Measurements from ENCODE around the gene SERTAD3. TPM values are rescaled to one million over a fixed set of nuclear protein-coding genes. Genes with fewer than 3 reads are reported as not detected.

Gene SERTAD3
- total RNA-seq, 1 donor from 2014 or later: 31.4 TPM

GRCh38 chr19:40445780-40446262 lies 1.7 kb upstream of the SERTAD3 start:
- Mint-ChIP-seq H3K9me3 (ENCODE audit: unreplicated experiment) (no peaks in the 10 kb centered on the region), H3K27ac (ENCODE audit: unreplicated experiment) (peak overlapping the region; percentile 94), H3K4me3 (ENCODE audit: unreplicated experiment) (peak overlapping the region; percentile 15), H3K36me3 (ENCODE audit: unreplicated experiment) (peaks cover 7% of the 10 kb centered on the region), H3K4me1 (ENCODE audit: unreplicated experiment) (peaks cover 27% of the 10 kb centered on the region), H3K27me3 (ENCODE audit: unreplicated experiment) (no peaks in the 10 kb centered on the region)
- TF ChIP-seq CTCF (IDR thresholded peaks at IDR 0.05): no peak
- no peak for DNase-seq (ENCODE audit: extremely low spot score, unreplicated experiment)

GRCh38 chr19:40444825-40445312 lies 734 bp upstream of the SERTAD3 start:
- H3K9me3 Mint-ChIP-seq (ENCODE audit: unreplicated experiment): no peaks in the 10 kb centered on the region
- peak overlapping the region; percentile 100 for H3K4me3 Mint-ChIP-seq (ENCODE audit: unreplicated experiment)
- no peaks in the 10 kb centered on the region for H3K27me3 Mint-ChIP-seq (ENCODE audit: unreplicated experiment)
- peak overlapping the region; percentile 94 for H3K27ac Mint-ChIP-seq (ENCODE audit: unreplicated experiment)
- DNase-seq (ENCODE audit: extremely low spot score, unreplicated experiment): no peak
- TF ChIP-seq CTCF (IDR thresholded peaks at IDR 0.05): peak; percentile 34
- peaks cover 27% of the 10 kb centered on the region for H3K4me1 Mint-ChIP-seq (ENCODE audit: unreplicated experiment)
- H3K36me3 Mint-ChIP-seq (ENCODE audit: unreplicated experiment): peaks cover 12% of the 10 kb centered on the region

GRCh38 chr19:40443131-40443999 lies 770 bp downstream of the SERTAD3 start:
- Mint-ChIP-seq H3K27me3 (ENCODE audit: unreplicated experiment) (no peaks in the 10 kb centered on the region), H3K36me3 (ENCODE audit: unreplicated experiment) (peaks cover 8% of the 10 kb centered on the region), H3K4me3 (ENCODE audit: unreplicated experiment) (peak overlapping the region; percentile 100), H3K27ac (ENCODE audit: unreplicated experiment) (peak overlapping the region; percentile 99), H3K4me1 (ENCODE audit: unreplicated experiment) (peaks cover 27% of the 10 kb centered on the region), H3K9me3 (ENCODE audit: unreplicated experiment) (no peaks in the 10 kb centered on the region)
- peak; percentile 99 for DNase-seq (ENCODE audit: extremely low spot score, unreplicated experiment)
- no peak for TF ChIP-seq CTCF (IDR thresholded peaks at IDR 0.05)

- no peak for TF ChIP-seq CTCF (IDR thresholded peaks at IDR 0.05)
- H3K4me1 Mint-ChIP-seq (ENCODE audit: unreplicated experiment): peaks cover 27% of the 10 kb centered on the region
- no peak for DNase-seq (ENCODE audit: extremely low spot score, unreplicated experiment)
- H3K27ac Mint-ChIP-seq (ENCODE audit: unreplicated experiment): peak overlapping the region; percentile 99
- peaks cover 10% of the 10 kb centered on the region for H3K36me3 Mint-ChIP-seq (ENCODE audit: unreplicated experiment)
- H3K27me3 Mint-ChIP-seq (ENCODE audit: unreplicated experiment): no peaks in the 10 kb centered on the region
- H3K4me3 Mint-ChIP-seq (ENCODE audit: unreplicated experiment): peak overlapping the region; percentile 100
- H3K9me3 Mint-ChIP-seq (ENCODE audit: unreplicated experiment): no peaks in the 10 kb centered on the region
Measured at GRCh38 chr19:40442328-40443130, 1.6 kb downstream of the SERTAD3 start.
